Stimulated activated CD8-positive, alpha-beta memory T cell treated with anti-CD3 and anti-CD28 coated beads, Interleukin-7, amount 100 ng/mL, for 24 hours (primary cell): ENCODE measurements around the gene KCNQ1.

Experiments used
- DNase-seq: peaks from one replicate; pipeline ENCODE4 v3.0.0-alpha.2; 2020; ENCODE audit warnings: low read depth

The KCNQ1 gene

DNA sequence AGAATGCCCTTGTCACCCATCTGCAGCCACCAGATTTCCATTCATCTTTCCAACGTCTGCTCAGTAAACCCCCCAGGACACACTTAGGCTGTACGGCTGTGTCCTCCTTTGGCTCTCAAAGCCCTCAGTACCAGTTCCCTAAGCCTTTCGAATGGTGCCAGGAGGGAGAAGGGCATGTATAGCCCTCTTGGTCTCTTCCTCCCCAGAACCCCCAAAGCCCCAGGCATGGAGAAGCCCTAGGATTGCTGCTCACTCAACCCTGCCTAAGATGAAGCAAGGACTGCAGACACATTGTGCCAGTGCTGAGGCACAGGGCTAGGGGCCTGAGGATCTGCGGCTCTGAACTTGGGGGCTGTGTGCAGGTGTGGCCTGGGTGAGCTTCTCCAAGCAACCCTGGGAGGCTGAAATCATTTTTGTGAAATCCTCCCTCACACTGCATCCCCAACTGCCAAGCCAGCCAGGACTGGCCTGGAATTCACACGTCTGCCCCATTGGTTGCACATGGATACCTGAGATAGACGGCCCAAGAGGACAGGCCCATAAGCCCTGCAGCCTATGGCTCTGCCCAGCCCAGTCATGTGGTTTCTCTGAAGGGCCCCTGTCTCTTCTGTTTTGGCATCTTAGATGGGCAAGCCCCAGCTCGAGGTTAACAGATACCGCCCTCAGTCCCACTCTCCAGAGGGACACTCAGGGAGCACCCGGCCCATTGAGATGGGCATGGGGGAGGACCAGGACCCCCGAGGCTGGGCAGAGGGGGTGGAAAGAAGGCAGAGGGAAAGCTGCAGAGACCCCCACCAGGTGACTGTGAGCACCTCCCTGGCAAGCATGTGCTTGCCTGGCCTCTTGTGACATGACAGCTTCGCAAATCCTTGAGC lies 221.0 kb downstream of the KCNQ1 start:
- DNase-seq, result no peak

DNA sequence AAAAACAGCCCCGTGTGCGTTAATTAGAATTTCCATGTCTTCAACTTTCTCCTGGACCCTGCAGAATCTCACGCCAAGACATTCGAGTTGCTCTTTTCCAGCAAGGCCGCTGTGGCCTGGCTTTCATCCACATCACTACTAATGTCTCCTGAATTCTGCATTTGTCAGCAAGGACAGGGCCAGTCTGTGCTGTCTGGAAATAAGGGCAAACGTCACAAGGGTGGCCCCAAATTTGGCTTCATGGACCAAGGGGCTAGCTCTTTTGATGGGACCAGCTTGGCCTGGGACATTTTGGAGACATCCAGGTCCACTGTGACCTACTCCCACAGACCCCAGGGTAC lies 221.6 kb downstream of the KCNQ1 start:
- DNase-seq, result no peak

DNA sequence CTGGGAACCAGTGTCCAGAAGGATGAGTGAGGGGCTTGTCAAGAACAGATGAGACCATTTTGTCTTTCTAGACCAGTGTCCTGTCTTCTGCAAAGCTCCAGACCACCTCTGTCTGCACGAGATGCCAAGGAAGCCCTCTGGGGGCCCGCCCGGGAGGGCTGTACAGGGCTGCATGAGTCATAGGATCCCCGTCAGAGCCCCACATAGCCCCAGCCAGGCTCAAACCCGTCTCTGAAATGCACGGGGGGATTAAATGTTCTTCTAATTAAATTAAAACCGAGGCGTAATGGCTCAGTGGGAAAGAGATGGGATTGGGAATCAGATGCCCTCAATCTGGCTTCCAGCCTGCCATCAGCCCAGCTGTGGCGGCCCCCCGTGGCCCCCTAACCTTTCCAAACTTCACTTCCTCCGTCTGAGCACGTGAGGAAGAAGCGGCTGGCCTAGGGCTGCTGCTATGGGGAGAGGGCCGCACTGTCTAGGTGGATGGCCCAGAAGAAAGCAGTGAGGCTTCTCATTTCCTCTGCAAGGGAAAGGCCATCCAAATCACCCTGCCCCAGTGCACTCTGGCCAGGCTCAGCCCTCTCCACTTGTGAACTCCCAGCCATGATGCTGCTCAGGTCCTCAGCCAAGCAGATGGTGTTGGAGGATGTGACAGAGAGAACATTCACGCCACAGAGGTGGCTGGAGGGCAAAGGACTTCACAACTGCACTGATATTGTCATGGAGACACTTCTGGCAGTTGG lies 222.2 kb downstream of the KCNQ1 start:
- no peak for DNase-seq

- DNase-seq, result no peak
Measured at GRCh38 chr11:2667940-2668339, 223.1 kb downstream of the KCNQ1 start.

GRCh38 chr11:2668876-2669275 lies 224.1 kb downstream of the KCNQ1 start:
- DNase-seq, result no peak

- no peak for DNase-seq
Measured at GRCh38 chr11:2669634-2670469, 225.0 kb downstream of the KCNQ1 start.

- no peak for DNase-seq
Measured at GRCh38 chr11:2670541-2671100, 225.8 kb downstream of the KCNQ1 start.

DNA sequence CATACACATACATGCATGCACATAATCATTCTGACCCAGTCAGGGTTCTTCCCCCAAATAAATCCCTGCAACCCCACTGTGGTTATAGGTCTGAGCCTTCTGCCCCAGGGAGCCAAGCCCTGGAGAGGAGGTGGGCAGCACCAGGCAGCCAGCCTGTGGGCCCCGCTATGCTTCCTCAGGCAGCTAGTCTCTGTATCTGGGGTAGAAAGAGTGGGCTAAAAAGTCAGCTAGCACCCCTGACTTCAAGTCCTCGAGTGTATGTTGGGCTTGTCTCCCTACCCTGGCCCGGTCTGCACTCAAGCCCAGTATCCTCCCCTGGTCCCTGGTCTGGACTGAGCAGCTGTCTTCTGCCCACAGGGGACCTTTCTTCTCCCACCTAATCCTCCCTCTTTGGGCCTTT lies 226.9 kb downstream of the KCNQ1 start:
- no peak for DNase-seq

DNA sequence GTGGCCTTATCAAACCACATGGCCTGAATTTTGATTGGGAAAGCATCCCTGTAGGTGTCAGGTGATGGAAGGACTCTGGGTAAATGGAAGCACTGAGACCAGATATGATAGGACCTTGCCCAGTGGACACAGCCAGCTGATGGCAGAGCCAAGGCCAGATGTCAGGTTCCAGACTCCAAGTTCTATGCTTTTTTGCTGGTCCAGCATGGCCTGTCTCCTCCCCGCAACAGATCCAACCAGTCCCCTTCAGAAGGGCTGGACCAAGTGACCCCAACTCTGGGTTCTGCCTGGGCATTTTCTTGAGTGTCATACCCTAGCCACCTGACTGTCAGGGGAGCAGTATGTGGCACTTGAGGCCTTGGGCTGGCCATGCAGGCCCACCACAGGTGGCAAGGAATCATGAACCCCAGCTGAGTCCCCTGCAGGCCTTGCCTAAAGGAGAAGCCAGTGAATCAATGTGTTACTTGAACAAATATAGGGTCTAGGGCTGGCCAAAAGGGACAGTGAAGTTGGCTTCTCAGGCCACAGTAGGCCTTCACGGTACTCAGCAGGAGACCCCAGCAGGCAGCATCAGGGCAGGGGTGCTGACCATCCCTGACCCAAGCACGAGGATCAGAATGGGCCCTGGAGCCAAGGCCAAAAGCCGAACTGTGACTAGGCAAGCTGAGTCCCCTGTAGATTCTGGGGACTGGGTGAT lies 227.9 kb downstream of the KCNQ1 start:
- no peak for DNase-seq

- no peak for DNase-seq
Measured at GRCh38 chr11:2673250-2673610, 228.4 kb downstream of the KCNQ1 start.

DNA sequence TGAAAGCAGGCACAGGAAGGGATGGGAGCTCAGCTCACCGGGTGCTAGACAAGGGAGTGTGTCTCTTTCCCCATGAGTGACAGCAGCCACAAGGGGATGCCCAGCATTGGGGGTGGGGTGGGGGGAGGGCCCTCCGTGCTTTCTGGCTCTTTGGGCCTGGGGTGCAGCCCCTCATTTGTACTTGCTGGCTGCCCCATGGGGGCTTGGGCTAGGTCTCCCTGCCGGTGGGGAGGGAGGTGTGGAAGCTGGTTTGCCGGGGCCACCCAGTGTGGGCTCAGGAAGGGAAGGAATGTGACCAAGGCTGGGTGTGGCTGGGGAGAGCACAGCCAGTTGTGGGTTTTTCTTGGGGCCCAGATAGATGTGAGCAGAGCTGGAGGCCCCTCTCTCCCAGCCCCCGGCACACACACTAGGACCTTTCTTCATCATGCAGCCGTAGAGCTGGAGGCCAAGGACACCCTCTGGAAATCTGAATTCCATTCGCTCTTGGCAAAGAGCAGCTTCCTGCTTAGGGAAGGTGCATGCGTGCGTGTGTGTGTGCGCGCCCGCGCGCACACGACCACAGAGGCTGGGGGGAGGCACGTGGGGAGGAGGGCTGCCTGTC lies 229.2 kb downstream of the KCNQ1 start:
- no peak for DNase-seq

DNA sequence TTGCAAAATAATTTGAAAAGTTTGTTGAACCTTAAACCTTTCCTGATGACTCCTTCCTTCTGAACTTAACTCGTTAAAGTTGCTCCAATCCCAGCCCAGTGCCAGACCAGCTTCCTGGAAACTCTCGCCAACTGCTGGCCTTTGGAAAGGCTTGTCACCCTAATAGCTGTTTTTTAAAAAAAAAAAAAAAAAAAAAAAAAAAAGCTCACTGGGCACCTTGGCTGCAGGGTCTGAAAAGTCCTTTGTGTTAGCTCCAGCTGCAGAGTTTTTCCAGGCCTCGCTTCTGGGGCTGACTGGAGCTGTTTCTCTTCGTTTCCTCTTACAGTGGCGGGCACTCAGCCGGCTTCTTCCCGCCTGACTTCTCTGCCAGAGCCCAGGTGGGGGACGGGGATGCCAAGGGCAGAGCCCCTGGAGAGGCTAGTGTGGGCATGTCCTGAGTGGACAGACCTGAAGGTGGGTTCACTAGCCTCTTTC lies 229.9 kb downstream of the KCNQ1 start:
- DNase-seq, result no peak

- no peak for DNase-seq
Measured at GRCh38 chr11:2675540-2675939, 230.7 kb downstream of the KCNQ1 start.

- no peak for DNase-seq
Measured at GRCh38 chr11:2677127-2677526, 232.3 kb downstream of the KCNQ1 start.

DNA sequence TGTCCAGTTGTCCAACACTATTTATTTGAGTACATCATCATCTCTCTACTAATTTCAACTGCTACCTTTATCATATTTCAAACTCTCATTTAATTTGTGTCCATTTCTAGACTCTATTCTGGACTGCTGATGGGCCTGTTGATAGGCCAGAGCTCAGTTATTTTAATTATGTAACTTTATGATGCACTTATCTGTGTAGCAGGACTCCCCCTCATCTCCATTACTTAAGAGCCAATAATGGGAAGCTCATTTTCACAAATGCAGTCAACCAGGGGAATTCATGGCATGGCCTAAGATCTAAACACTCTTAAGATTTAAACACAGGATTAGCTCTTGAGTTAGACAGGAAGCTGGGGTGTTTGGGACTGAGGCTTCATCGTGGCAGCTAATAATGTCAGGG lies 233.6 kb downstream of the KCNQ1 start:
- no peak for DNase-seq

DNA sequence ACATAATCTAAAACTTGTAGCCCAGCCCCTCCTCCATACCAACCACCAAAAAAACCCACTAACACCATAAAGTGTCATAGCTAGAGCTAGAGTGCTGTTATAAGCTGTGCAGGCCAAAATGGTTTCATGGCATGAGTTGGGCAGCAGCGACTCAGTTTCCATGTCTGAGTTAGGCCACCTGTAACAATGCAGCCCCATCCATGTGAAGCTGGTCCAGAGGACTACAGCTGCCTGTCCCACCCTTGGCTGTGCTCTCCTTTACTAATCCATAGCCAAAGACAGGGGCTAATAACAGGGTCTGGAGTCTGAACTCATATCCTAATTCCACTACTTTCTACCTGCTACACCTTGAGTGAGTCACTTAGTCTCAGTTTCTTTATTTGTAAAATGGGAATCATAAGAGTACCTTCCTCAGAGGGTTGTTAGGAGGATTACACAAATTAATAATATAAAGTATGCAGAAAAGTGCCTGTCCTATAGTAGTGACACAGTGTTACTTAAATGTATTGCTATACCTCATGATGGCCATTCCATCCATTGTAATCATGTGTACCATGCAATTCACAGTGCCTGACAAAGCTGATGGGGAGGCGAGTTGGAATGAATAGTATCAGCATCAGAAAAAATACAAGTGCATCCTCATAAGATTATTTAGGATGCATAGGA lies 234.3 kb downstream of the KCNQ1 start:
- DNase-seq, result no peak

- no peak for DNase-seq
Measured at GRCh38 chr11:2681408-2682145, 236.8 kb downstream of the KCNQ1 start.

- no peak for DNase-seq
Measured at GRCh38 chr11:2683806-2684205, 239.0 kb downstream of the KCNQ1 start.

DNA sequence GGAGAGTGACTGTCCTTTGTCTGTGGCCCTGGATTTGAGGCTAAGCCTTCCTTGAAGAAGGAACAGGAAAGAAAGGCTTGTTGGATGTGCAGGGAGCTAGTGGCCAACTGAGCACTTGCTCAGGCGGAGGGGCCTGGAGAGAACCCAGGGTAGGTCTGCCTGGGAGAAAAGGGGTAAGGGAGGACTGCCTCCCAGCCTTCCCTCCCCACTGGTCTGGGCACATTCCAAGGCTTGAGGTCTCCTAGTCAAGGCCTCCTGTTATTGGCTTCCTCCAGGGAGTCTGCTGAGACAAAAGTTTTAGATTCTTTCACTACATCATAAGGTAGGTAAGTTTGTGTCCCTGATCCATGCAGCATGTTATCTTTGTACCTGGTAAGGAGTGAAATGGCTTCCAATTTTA lies 239.8 kb downstream of the KCNQ1 start:
- DNase-seq, result no peak

DNA sequence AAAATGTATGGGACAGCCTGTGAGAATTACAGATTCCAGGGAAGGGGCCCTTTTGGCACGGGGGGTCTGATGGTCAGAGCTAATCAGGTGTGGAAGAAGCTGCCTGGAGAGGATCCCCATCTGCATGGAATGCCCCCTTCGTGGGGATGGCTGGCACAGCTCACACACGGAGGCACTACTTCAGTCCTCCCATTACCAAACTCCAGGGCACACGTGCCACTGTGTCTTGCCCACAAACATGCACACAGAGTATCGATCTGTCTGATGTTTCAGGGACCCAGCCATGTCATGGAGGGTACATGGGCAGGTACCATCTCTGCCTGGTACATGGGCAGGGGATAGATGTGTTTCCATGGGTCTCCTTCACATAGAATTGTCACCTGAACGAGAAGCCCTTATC lies 240.2 kb downstream of the KCNQ1 start:
- DNase-seq, result no peak
